ENCODE results near the gene FCF1.
"Not testable (repeated sequence)": the region's sequence is repeated elsewhere in the genome, so short reads cannot be mapped to it uniquely, and the experiment has no call there.

The FCF1 gene

DNA sequence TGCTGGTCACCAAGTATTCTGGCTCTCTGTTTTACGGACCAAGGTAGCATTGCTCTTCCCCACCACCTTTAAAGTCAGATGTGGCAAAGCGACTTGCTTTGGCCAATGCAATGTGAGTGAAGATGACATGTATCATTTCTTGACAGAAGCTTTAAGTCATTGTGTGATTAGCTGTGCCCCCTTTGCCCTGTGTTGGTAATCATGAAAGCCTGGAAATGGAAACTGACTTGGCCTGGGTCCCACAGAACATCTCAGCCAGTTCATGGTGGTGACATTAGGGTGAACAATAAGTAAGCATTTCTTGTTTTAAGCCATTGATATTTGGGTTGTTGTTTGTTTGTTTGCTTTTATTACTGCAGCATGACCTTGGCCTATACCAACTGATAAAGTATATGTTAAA lies 34.3 kb downstream of the FCF1 start:
- TF ChIP-seq ZNF384 (IDR thresholded peaks at IDR 0.05) (no peak), FOXA1 (IDR thresholded peaks at IDR 0.05) (no peak), TARDBP (IDR thresholded peaks at IDR 0.05) (no peak), FOXK2 (IDR thresholded peaks at IDR 0.05) (no peak), SP1 (IDR thresholded peaks at IDR 0.05) (no peak), ELF4 (IDR thresholded peaks at IDR 0.05) (no peak), FOXM1 (IDR thresholded peaks at IDR 0.05; ENCODE audit: borderline replicate concordance) (no peak), NFRKB (IDR thresholded peaks at IDR 0.05) (no peak), ARNT (IDR thresholded peaks at IDR 0.05) (no peak), SUZ12 (IDR thresholded peaks at IDR 0.05) (no peak), L3MBTL2 (conservative IDR thresholded peaks at IDR 0.05) (no peak), CTBP1 (IDR thresholded peaks at IDR 0.05; ENCODE audit: borderline replicate concordance) (no peak), PKNOX1 (IDR thresholded peaks at IDR 0.05) (no peak), BHLHE40 (IDR thresholded peaks at IDR 0.05; ENCODE audit: borderline replicate concordance) (no peak), LEF1 (IDR thresholded peaks at IDR 0.05; ENCODE audit: borderline replicate concordance) (no peak), HDGF (IDR thresholded peaks at IDR 0.05; ENCODE audit: borderline replicate concordance) (no peak)
- ChIA-PET CTCF (no interaction called here), POLR2A (no interaction called here)
- no peak for DNase-seq (ENCODE audit: extremely low spot score)

GRCh38 chr14:74754157-74754556 lies 41.2 kb downstream of the FCF1 start:
- CTCF ChIA-PET = no interaction called here
- no peak for DNase-seq (ENCODE audit: extremely low spot score)
- POLR2A ChIA-PET = interaction anchor here (0.8 kb wide), 1 partner anchor 9 kb away, joined by 5 read pairs; the partner anchor contains the start of gene YLPM1
- no peak for TF ChIP-seq ELF4 (IDR thresholded peaks at IDR 0.05)
- TF ChIP-seq FOXA1 (IDR thresholded peaks at IDR 0.05) = no peak
- TF ChIP-seq FOXM1 (IDR thresholded peaks at IDR 0.05; ENCODE audit: borderline replicate concordance) = no peak
- no peak for TF ChIP-seq TARDBP (IDR thresholded peaks at IDR 0.05)
- no peak for TF ChIP-seq SUZ12 (IDR thresholded peaks at IDR 0.05)
- TF ChIP-seq PKNOX1 (IDR thresholded peaks at IDR 0.05) = no peak

DNA sequence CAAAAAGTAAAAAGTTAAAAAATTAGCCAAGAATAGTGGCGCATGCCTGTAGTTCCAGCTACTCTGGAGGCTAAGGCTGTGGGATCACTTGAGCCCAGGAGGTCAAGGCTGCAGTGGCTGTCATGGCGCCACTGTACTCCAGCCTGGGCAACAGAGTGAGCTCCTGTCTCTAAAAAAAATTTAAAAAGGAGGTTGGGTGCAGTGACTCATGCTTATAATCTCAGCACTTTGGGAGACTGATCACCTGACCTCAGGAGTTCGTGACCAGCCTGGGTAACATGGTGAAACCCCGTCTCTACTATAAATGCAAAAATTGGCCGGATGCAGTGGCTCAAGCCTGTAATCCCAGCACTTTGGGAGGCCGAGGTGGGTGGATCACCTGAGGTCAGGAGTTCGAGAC lies 42.0 kb downstream of the FCF1 start:
- TF ChIP-seq SUZ12 (IDR thresholded peaks at IDR 0.05) = no peak
- no peak for TF ChIP-seq FOXA1 (IDR thresholded peaks at IDR 0.05)
- TF ChIP-seq L3MBTL2 (conservative IDR thresholded peaks at IDR 0.05) = no peak
- no peak for TF ChIP-seq ELF4 (IDR thresholded peaks at IDR 0.05)
- no peak for TF ChIP-seq ZNF384 (IDR thresholded peaks at IDR 0.05)
- no peak for TF ChIP-seq HDGF (IDR thresholded peaks at IDR 0.05; ENCODE audit: borderline replicate concordance)
- no peak for TF ChIP-seq CTBP1 (IDR thresholded peaks at IDR 0.05; ENCODE audit: borderline replicate concordance)
- no peak for TF ChIP-seq FOXK2 (IDR thresholded peaks at IDR 0.05)
- no peak for TF ChIP-seq LEF1 (IDR thresholded peaks at IDR 0.05; ENCODE audit: borderline replicate concordance)
- no peak for TF ChIP-seq ARNT (IDR thresholded peaks at IDR 0.05)
- no peak for TF ChIP-seq PKNOX1 (IDR thresholded peaks at IDR 0.05)
- no peak for TF ChIP-seq BHLHE40 (IDR thresholded peaks at IDR 0.05; ENCODE audit: borderline replicate concordance)
- TF ChIP-seq FOXM1 (IDR thresholded peaks at IDR 0.05; ENCODE audit: borderline replicate concordance) = no peak
- no peak for DNase-seq (ENCODE audit: extremely low spot score)
- ChIA-PET CTCF (no interaction called here), POLR2A (no interaction called here)

DNA sequence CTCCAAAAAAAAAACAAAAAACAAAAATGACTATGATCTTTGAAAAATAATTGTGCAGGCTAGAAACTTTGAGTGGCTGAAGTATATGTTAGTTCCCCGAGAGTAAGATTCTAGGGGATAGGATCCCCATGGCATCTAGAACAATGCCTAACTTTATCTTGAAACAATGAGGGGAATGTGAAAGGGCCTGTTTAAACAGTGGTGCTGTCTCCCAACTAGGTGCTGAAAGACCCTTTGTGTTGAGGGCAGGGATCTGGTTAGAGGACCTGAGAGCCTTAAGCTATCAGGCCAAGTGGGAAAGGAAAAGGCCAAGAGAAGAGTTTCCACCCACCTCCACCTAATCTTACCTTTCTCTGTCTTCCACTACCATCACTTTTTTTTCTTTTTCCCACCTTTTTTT lies 43.4 kb downstream of the FCF1 start:
- ChIA-PET POLR2A (interaction anchor here (1.0 kb wide), 1 partner anchor 21 kb away, joined by 3 read pairs; no protein-coding TSS in a partner anchor), CTCF (interaction anchor here (0.6 kb wide), 2 partner anchors 10 to 147 kb away, joined by 3 to 9 read pairs; no protein-coding TSS in a partner anchor)
- TF ChIP-seq SUZ12 (IDR thresholded peaks at IDR 0.05) (no peak), L3MBTL2 (conservative IDR thresholded peaks at IDR 0.05) (no peak), ARNT (IDR thresholded peaks at IDR 0.05) (no peak), BHLHE40 (IDR thresholded peaks at IDR 0.05; ENCODE audit: borderline replicate concordance) (no peak), HDGF (IDR thresholded peaks at IDR 0.05; ENCODE audit: borderline replicate concordance) (no peak), FOXA1 (IDR thresholded peaks at IDR 0.05) (no peak), FOXM1 (IDR thresholded peaks at IDR 0.05; ENCODE audit: borderline replicate concordance) (no peak)
- no peak for DNase-seq (ENCODE audit: extremely low spot score)

DNA sequence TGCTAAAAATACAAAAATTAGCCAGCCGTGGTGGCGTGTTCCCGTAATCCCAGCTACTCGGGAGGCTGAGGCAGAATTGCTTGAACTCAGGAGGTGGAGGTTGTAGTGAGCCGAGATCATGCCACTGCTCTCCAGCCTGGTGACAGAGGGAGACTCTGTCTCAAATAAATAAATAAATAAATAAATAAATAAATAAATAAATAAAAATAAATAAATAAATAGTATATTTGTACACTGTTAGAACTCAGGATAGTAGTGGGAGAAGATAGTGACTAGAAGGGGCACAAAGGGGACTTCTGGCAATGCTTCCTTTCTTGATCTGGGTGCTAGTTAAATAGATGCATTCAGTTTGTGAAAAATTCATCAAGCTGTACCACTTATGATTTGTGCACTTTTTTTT lies 45.6 kb downstream of the FCF1 start:
- POLR2A ChIA-PET; DNase-seq (ENCODE audit: extremely low spot score): not testable (repeated sequence)
- CTCF ChIA-PET = interaction anchor here (0.6 kb wide), 1 partner anchor 293 kb away, joined by 8 read pairs; the partner anchor contains the start of gene MLH3

DNA sequence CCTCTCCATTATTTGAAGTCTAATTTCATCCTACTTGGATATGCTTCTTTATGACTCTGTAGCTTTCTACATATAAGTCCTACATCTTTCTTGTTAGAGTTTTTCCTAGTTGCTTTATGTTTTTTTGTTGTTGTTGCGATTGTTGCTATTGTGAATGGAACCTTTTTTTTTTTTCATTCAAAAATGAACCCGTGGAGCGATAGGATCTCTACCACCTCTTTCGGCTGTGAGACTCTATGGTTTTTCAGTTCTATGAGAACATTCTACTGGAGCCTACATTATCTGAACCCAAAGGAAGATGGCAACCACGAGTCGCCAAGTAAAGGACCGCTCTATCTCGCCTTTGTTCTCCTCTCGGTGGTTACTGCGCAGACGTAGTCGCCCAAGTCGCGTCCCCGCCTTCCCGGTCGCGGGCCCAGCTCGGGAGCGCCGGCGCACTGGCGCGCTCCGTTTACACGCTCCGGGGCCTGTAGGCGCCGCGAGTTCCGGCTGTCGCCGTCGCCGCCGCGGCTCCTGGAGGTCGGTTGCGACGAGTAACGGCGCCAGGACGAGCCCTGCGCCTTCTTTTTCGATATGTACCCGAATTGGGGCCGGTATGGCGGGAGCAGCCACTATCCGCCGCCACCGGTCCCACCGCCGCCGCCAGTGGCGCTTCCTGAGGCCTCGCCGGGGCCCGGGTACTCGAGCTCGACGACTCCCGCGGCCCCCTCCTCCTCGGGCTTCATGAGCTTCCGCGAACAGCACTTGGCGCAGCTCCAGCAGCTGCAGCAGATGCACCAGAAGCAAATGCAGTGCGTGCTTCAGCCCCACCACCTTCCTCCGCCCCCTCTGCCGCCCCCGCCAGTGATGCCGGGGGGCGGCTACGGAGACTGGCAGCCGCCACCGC lies 50.2 kb downstream of the FCF1 start, which contains the start of gene YLPM1:
YLPM1 (plus strand) TSS at position 400 of the 886 bp plus-strand sequence; CDS start at position 574, 174 bp downstream.
- CTCF ChIA-PET = interaction anchor here (0.5 to 0.7 kb wide), 3 partner anchors 432 to 681 kb away, joined by 3 to 5 read pairs (median 5); no protein-coding TSS in a partner anchor
- POLR2A ChIA-PET = interaction anchor here (0.5 to 2.1 kb wide), 11 partner anchors 8 to 162 kb away, joined by 3 to 12 read pairs (median 3); no protein-coding TSS in a partner anchor
- peak; percentile 94 for DNase-seq (ENCODE audit: extremely low spot score)
- TF ChIP-seq NFRKB (IDR thresholded peaks at IDR 0.05) (0 out of 2 replicates have a peak, but pooled peaks have one; percentile 14), ELF4 (IDR thresholded peaks at IDR 0.05) (peak; percentile 57), FOXM1 (IDR thresholded peaks at IDR 0.05; ENCODE audit: borderline replicate concordance) (no peak), ARNT (IDR thresholded peaks at IDR 0.05) (no peak), ZNF384 (IDR thresholded peaks at IDR 0.05) (peak; percentile 98), TARDBP (IDR thresholded peaks at IDR 0.05) (no peak), L3MBTL2 (conservative IDR thresholded peaks at IDR 0.05) (peak; percentile 63), SP1 (IDR thresholded peaks at IDR 0.05) (no peak), FOXK2 (IDR thresholded peaks at IDR 0.05) (no peak), LEF1 (IDR thresholded peaks at IDR 0.05; ENCODE audit: borderline replicate concordance) (no peak)
